ENCODE measurements around the gene NDUFV2. TPM values are rescaled to one million over a fixed set of nuclear protein-coding genes. Genes with fewer than 3 reads are reported as not detected.

The NDUFV2 gene
- total and polyA plus RNA-seq, 2 of the 13 experiments (the other 11 are each of a cell fraction or from before 2014, with no cell fraction given): 216 to 299 TPM

DNA sequence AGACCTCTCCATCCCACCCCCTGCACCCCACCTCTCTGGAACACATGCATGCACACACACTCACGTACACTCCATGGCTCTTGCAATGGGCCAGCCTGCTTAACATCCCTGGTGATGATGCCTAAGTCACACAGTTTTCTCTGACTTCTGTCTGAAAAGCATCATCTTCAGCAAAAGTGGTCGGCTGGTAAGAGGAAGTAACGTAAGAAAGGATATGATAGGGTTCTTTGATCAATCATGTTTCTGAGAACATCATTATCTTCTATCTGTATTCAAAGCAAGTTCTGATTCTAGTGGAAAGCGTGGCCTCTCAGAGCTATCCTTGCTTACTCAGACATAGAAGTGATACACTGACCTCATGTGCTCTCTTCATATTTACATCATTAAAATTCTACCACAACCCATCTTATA, 11.4 kb upstream of the NDUFV2 start:
- ChIA-PET CTCF (ENCODE audit: low intra/inter-chr PET ratio, low total read pairs) (no interaction called here), POLR2A (no interaction called here)
- no peaks in the 10 kb centered on the region for H3K27me3 ChIP-seq (ENCODE audit: control insufficient read depth in 1 of 2, insufficient read depth in 2 of 2, low read length in 2 of 2)
- no peak for TF ChIP-seq YEATS2 (CRISPR knock-in tag; IDR thresholded peaks at IDR 0.05; ENCODE audit: borderline replicate concordance)
- no peak for DNase-seq (ENCODE audit: low spot score)
- H3K9me3 ChIP-seq (ENCODE audit: low read length): no peaks in the 10 kb centered on the region
- in situ Hi-C loops (cut with HindIII; ENCODE audit: extremely low pct_ligation_motif_present, low pct_unique_long_range_greater_than_20kb): no loop called here
- H3K27ac ChIP-seq (ENCODE audit: extremely low read length, insufficient read depth, low read length): no peak overlapping the region
- no peak overlapping the region for H3K4me3 ChIP-seq (replicated peaks in 1 of 3; ENCODE audit: insufficient read depth in 1 of 3, low read depth in 2 of 3, low read length in 3 of 3)
- H2AFZ ChIP-seq (ENCODE audit: low read length): no peak overlapping the region
- no peak for ATAC-seq
- H3K9ac ChIP-seq (ENCODE audit: insufficient read depth, low read depth, low read length): no peak overlapping the region
- H3K4me2 ChIP-seq (ENCODE audit: low read depth, low read length): no peak overlapping the region
- H3K79me2 ChIP-seq (ENCODE audit: insufficient read depth, low read length): no peaks in the 10 kb centered on the region
- H4K20me1 ChIP-seq (ENCODE audit: insufficient read depth, low read length): no peaks in the 10 kb centered on the region
- intact Hi-C loops (cut with micrococcal nuclease; ENCODE audit: unreplicated experiment): no loop called here
- 97% methylated on average over 4 of the region's 4 CpGs for WGBS (ENCODE audit: low lambda C conversion rate)
- H3K36me3 ChIP-seq (replicated peaks in 1 of 2; ENCODE audit: control insufficient read depth in 1 of 2, insufficient read depth in 2 of 2, low read length in 2 of 2): no peaks in the 10 kb centered on the region
- peaks cover 79% of the 10 kb centered on the region for H3K4me1 ChIP-seq (ENCODE audit: insufficient read depth, low read length)
- no TSS peak for BruUV-seq (replicated peaks)
- FAIRE-seq: no peak

DNA sequence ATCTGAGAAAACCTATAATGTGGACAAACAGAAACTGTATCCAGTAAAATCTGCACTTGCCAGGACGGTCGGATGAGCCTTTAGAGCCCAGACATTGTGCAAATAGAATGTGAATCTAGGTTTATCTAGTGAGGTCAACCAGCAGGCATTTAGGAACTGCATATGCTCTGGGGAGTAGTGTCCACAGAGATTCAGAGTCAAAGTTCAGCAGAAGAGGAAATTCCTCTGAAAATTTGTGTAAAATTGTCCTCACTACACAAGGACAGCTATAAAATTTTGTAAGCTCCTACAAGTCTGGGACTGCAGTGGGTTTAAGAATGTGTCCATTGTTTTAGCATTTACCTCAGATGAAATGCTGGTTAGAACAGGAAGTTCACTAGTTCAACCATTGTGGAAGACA, 9.8 kb upstream of the NDUFV2 start:
- Histone ChIP-seq H3K4me3 (replicated peaks in 1 of 3; ENCODE audit: insufficient read depth in 1 of 3, low read depth in 2 of 3, low read length in 3 of 3) (peak overlapping the region in 1 of 3 experiments; percentile 39; a peak in 1 of 6 replicates), H3K79me2 (ENCODE audit: insufficient read depth, low read length) (no peaks in the 10 kb centered on the region), H3K36me3 (replicated peaks in 1 of 2; ENCODE audit: control insufficient read depth in 1 of 2, insufficient read depth in 2 of 2, low read length in 2 of 2) (no peaks in the 10 kb centered on the region), H3K27ac (ENCODE audit: extremely low read length, insufficient read depth, low read length) (peak overlapping the region; percentile 80), H3K4me1 (ENCODE audit: insufficient read depth, low read length) (peaks cover 81% of the 10 kb centered on the region), H3K9me3 (ENCODE audit: low read length) (no peaks in the 10 kb centered on the region), H3K4me2 (ENCODE audit: low read depth, low read length) (peak overlapping the region; percentile 65), H3K9ac (ENCODE audit: insufficient read depth, low read depth, low read length) (peak overlapping the region; percentile 59), H3K27me3 (ENCODE audit: control insufficient read depth in 1 of 2, insufficient read depth in 2 of 2, low read length in 2 of 2) (no peaks in the 10 kb centered on the region), H4K20me1 (ENCODE audit: insufficient read depth, low read length) (no peaks in the 10 kb centered on the region), H2AFZ (ENCODE audit: low read length) (no peak overlapping the region)
- BruUV-seq (replicated peaks): no TSS peak
- peak; percentile 96 for ATAC-seq
- ChIA-PET CTCF (ENCODE audit: low intra/inter-chr PET ratio, low total read pairs) (no interaction called here), POLR2A (interaction anchor here (0.7 to 4.5 kb wide), 4 partner anchors 11 to 44 kb away, joined by 3 to 67 read pairs (median 3); partner anchors contain the start of genes ANKRD12 and NDUFV2)
- in situ Hi-C loops (cut with HindIII; ENCODE audit: extremely low pct_ligation_motif_present, low pct_unique_long_range_greater_than_20kb) (no loop called here), intact Hi-C loops (cut with micrococcal nuclease; ENCODE audit: unreplicated experiment) (no loop called here)
- DNase-seq (ENCODE audit: low spot score): peak; percentile 97
- FAIRE-seq: peak; percentile 99
- 3% methylated on average over 2 of the region's 2 CpGs for WGBS (ENCODE audit: low lambda C conversion rate)
- TF ChIP-seq ZBED4 (CRISPR knock-in tag; IDR thresholded peaks at IDR 0.05; ENCODE audit: borderline replicate concordance): peak; percentile 41; the same call in 1 of the 2 replicates
- TF ChIP-seq ZNF331 (CRISPR knock-in tag; IDR thresholded peaks at IDR 0.05): peak; percentile 83
- peak; percentile 79 for TF ChIP-seq ATF2 (CRISPR knock-in tag; IDR thresholded peaks at IDR 0.05)
- peak; percentile 90 for TF ChIP-seq PPARG (CRISPR knock-in tag; conservative IDR thresholded peaks at IDR 0.05)
- TF ChIP-seq MTF1 (CRISPR knock-in tag; IDR thresholded peaks at IDR 0.05): no peak
- TF ChIP-seq KLF16 (CRISPR knock-in tag; IDR thresholded peaks at IDR 0.05): 0 out of 4 replicates have a peak, but pooled peaks of 1 of the 2 experiments have one; percentile 15
- TF ChIP-seq TEAD3 (CRISPR knock-in tag; optimal IDR thresholded peaks at IDR 0.05; ENCODE audit: borderline replicate concordance): peak; percentile 89
- TF ChIP-seq CREM (IDR thresholded peaks at IDR 0.05): peak; percentile 74
- no peak for TF ChIP-seq CREM (CRISPR knock-in tag; IDR thresholded peaks at IDR 0.05)
- TF ChIP-seq TCF7 (IDR thresholded peaks at IDR 0.05; ENCODE audit: low read depth): peak; percentile 52; the same call in 1 of the 2 replicates
- TF ChIP-seq SOX6 (IDR thresholded peaks at IDR 0.05): no peak
- peak; percentile 85 for TF ChIP-seq SOX6 (CRISPR knock-in tag; IDR thresholded peaks at IDR 0.05)
